Panc1 (cell line): ENCODE results near the gene OR2C3.

Experiments used
- POLR2AphosphoS5 ChIP-seq: IDR thresholded peaks from 2 replicates; pipeline ENCODE4 v1.6.1; 2012; ENCODE audit warnings: mild to moderate bottlenecking, low read depth, low read length, moderate library complexity
- SIN3A ChIP-seq: IDR thresholded peaks from 2 replicates; pipeline ENCODE4 v1.6.1; 2012; ENCODE audit warnings: low read depth, mild to moderate bottlenecking, low read length, moderate library complexity, borderline replicate concordance; ENCODE audit not compliant: insufficient read depth
- TCF7L2 ChIP-seq: IDR thresholded peaks from 2 replicates; pipeline ENCODE4 v1.6.1; 2011; ENCODE audit warnings: mild to moderate bottlenecking, low read depth, low read length, inconsistent platforms
- TF ChIP-seq, protein P1 (sequence below): fragments of 450-650 bp; IDR thresholded peaks from 2 replicates; pipeline ENCODE4 v1.5.1; 2017; ENCODE audit warnings: mild to moderate bottlenecking
- TF ChIP-seq, protein P2 (sequence below), 2 experiments: IDR thresholded peaks; 2 replicates each; pipeline ENCODE4 v1.6.1; 2011 to 2012; ENCODE audit warnings: low read depth in 2 of 2, control low read depth in 1 of 2, low read length in 1 of 2, mild to moderate bottlenecking in 1 of 2, moderate library complexity in 1 of 2; ENCODE audit not compliant: insufficient read depth in 1 of 2

DNA sequence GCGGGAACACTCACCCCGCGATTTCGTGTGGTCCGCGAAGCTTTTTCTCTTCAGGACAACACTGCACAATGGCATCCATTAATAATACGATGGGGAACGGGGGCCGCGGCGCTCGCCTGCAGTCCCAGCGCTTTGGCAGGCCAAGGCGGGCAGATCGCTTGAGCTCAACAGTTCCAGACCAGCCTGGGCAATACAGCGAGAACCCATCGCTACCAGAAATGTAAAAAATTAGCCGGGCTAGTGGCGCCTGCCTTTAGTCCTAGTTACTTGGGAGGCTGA lies 17.7 kb downstream of the OR2C3 start:
- TF ChIP-seq, protein P1, sequence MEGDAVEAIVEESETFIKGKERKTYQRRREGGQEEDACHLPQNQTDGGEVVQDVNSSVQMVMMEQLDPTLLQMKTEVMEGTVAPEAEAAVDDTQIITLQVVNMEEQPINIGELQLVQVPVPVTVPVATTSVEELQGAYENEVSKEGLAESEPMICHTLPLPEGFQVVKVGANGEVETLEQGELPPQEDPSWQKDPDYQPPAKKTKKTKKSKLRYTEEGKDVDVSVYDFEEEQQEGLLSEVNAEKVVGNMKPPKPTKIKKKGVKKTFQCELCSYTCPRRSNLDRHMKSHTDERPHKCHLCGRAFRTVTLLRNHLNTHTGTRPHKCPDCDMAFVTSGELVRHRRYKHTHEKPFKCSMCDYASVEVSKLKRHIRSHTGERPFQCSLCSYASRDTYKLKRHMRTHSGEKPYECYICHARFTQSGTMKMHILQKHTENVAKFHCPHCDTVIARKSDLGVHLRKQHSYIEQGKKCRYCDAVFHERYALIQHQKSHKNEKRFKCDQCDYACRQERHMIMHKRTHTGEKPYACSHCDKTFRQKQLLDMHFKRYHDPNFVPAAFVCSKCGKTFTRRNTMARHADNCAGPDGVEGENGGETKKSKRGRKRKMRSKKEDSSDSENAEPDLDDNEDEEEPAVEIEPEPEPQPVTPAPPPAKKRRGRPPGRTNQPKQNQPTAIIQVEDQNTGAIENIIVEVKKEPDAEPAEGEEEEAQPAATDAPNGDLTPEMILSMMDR: no peak
- TF ChIP-seq POLR2AphosphoS5: no peak
- TF ChIP-seq, protein P2, sequence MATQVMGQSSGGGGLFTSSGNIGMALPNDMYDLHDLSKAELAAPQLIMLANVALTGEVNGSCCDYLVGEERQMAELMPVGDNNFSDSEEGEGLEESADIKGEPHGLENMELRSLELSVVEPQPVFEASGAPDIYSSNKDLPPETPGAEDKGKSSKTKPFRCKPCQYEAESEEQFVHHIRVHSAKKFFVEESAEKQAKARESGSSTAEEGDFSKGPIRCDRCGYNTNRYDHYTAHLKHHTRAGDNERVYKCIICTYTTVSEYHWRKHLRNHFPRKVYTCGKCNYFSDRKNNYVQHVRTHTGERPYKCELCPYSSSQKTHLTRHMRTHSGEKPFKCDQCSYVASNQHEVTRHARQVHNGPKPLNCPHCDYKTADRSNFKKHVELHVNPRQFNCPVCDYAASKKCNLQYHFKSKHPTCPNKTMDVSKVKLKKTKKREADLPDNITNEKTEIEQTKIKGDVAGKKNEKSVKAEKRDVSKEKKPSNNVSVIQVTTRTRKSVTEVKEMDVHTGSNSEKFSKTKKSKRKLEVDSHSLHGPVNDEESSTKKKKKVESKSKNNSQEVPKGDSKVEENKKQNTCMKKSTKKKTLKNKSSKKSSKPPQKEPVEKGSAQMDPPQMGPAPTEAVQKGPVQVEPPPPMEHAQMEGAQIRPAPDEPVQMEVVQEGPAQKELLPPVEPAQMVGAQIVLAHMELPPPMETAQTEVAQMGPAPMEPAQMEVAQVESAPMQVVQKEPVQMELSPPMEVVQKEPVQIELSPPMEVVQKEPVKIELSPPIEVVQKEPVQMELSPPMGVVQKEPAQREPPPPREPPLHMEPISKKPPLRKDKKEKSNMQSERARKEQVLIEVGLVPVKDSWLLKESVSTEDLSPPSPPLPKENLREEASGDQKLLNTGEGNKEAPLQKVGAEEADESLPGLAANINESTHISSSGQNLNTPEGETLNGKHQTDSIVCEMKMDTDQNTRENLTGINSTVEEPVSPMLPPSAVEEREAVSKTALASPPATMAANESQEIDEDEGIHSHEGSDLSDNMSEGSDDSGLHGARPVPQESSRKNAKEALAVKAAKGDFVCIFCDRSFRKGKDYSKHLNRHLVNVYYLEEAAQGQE (IDR thresholded peaks at IDR 0.05; ENCODE audit: insufficient read depth in 1 of 2, low read depth in 2 of 2, low read length in 1 of 2): no peak
- TF ChIP-seq SIN3A: no peak
- no peak for TF ChIP-seq TCF7L2
